Omental fat pad (tissue), 4 donors: ENCODE data around the gene LDLRAD3. TPM values are rescaled to one million over a fixed set of nuclear protein-coding genes. Genes with fewer than 3 reads are reported as not detected.

Experiments
- ATAC-seq: fragments of 150-250 bp; one replicate; pipeline ENCODE4 v1.9.1; 2016; ENCODE audit warnings: mild to moderate bottlenecking, moderate library complexity; ENCODE audit not compliant: low FRiP score
- DNase-seq: peaks from one replicate; pipeline ENCODE4 v3.0.0-alpha.2; 2019; ENCODE audit warnings: low spot score
- CTCF ChIP-seq, 3 donors: fragments of 450-650 bp; IDR thresholded peaks; one replicate each; pipeline ENCODE4 v1.5.1; 2016 to 2017; ENCODE audit warnings: antibody characterized with exemption in 3 of 3, mild to moderate bottlenecking in 3 of 3, moderate library complexity in 2 of 3
- total RNA-seq, 4 donors: library from RNA; depleted of rRNA; stranded (reverse); fragments of >200 nt; gene quantifications; one replicate each; pipeline ENCODE4 v1.1.0, GENCODE V29; 2016

LDLRAD3 gene
- total RNA-seq, 4 donors from 2014 or later: 15.6 to 70.2 (median 25.7) TPM

GRCh38 chr11:35997902-35998520 lies 54.1 kb downstream of the LDLRAD3 start:
- no peak for ATAC-seq
- TF ChIP-seq CTCF (IDR thresholded peaks at IDR 0.05): no peak
- no peak for DNase-seq

GRCh38 chr11:35998634-35999033 lies 54.8 kb downstream of the LDLRAD3 start:
- DNase-seq: no peak

GRCh38 chr11:36000616-36001190 lies 56.8 kb downstream of the LDLRAD3 start:
- DNase-seq (no peak), ATAC-seq (no peak)
- TF ChIP-seq CTCF (IDR thresholded peaks at IDR 0.05): no peak

More at GRCh38 chr11:35998634-35999033, 54.8 kb downstream of the LDLRAD3 start:
- no peak for TF ChIP-seq CTCF (IDR thresholded peaks at IDR 0.05)
- ATAC-seq: no peak

DNA sequence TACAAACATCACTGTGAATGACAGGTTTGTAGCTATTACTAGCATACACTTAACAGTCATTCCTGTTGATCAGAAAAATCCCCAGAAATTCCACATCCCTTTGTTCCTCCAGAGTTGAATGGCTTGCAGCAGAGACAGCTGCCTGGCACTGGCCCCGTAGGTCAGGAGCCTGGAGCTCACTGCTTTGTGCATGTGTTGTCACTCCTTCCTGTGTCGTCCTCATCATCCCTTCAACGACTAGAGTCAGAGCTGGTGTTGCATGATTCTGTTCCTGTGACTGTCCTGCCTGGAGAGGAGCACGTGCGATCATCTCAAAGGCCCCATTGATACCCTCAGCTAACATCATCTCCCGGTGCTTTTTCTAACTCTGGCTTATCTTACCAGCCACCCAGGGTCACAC lies 58.3 kb downstream of the LDLRAD3 start:
- no peak for TF ChIP-seq CTCF (IDR thresholded peaks at IDR 0.05)
- ATAC-seq: no peak
- DNase-seq: no peak

DNA sequence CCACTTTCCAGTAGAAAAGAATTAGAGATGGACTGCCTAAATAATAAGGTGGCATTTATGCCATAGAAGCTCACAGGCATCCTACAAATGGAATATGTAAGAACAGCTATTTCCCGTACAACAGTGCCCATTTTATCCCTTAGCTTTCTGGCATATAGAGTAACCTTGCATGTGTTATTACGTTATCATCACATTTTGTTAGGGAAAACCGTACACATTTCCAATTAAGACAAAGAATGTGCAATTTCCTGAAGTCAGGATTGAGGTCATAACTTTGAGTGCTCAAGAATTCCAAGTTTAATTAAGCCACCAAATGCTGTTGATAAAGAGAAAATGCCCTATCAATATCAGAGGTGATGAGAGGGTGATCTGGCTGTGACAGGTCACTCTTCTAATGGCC lies 58.9 kb downstream of the LDLRAD3 start:
- DNase-seq (no peak), ATAC-seq (no peak)
- no peak for TF ChIP-seq CTCF (IDR thresholded peaks at IDR 0.05)

DNA sequence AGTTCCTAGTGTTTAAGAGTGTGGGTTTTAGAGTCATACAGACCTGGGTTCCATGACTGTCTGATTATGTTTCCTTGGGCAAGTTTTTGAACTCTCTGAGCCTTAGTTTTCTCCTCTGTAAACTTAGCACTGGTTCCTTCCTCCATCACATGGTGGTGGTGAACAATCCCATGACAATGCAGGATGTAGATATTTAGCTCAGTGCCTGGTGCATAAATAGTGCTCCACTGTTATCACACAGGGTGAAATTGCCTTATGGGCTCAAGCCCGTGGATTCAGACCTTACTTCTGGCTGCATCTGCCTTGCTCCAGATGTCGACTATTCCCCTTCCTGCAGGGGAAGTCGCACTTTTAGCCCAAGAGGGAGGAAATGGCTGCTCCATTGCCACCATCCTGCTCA lies 62.7 kb downstream of the LDLRAD3 start:
- TF ChIP-seq CTCF (IDR thresholded peaks at IDR 0.05): no peak
- ATAC-seq (no peak), DNase-seq (no peak)

DNA sequence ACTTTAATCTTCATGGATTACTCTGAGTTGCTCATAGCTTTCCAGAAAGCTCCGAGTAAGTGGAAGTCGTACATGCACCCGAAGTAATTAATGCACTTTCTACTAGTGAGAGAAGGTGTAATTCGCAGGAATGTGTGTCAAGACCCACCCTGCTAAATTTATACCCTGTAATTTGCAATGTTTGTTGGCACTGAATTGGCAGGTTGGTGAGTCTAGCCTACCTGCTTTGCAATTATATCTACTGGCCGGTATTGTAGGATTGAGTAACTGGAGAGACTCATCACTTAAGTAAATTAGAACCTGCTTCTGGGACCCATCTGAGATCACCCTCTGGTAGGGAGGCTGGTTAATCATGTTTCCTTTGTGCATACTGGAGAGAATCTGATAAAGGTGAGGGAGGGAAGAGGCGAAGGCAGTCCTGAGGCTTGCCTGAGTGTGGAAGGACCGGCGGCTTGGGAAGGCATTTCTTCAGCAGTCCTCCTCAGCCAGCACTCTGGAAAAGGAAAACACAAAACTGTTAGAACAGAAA lies 63.3 kb downstream of the LDLRAD3 start:
- DNase-seq: no peak
- no peak for ATAC-seq
- no peak for TF ChIP-seq CTCF (IDR thresholded peaks at IDR 0.05)
